ENCODE measurements around the gene TSPAN14. TPM values are rescaled to one million over a fixed set of nuclear protein-coding genes. Genes with fewer than 3 reads are reported as not detected.
A peak's percentile ranks its signal among the peaks of the same experiment; 100 is the strongest.
"Not testable (repeated sequence)": the region's sequence is repeated elsewhere in the genome, so short reads cannot be mapped to it uniquely, and the experiment has no call there.

The TSPAN14 gene
- total RNA-seq, 1 donor from 2014 or later = 111 TPM

DNA sequence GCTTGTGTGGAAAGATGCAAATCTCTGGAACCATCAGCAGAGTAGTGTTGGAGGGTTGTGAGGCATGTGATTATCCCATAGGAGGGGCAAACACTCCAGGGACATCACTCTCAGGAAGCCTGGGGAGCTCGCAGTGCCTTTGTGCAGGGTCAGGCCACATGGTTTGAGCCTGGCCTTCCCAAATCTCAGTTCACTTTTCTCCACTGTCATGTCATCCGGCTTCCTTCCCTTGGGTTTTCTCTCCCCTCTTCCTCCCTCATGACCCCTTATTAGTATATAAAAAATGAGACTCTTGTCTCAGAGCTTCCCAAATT, 20.4 kb downstream of the TSPAN14 start:
- no peak for DNase-seq (ENCODE audit: extremely low spot score, unreplicated experiment)
- Mint-ChIP-seq H3K4me3 (no peak overlapping the region), H3K27ac (peak overlapping the region; percentile 66), H3K9me3 (peaks cover 14% of the 10 kb centered on the region), H3K36me3 (peaks cover 30% of the 10 kb centered on the region), H3K4me1 (ENCODE audit: unreplicated experiment) (peaks cover 35% of the 10 kb centered on the region), H3K27me3 (no peaks in the 10 kb centered on the region)
- TF ChIP-seq, protein P1, sequence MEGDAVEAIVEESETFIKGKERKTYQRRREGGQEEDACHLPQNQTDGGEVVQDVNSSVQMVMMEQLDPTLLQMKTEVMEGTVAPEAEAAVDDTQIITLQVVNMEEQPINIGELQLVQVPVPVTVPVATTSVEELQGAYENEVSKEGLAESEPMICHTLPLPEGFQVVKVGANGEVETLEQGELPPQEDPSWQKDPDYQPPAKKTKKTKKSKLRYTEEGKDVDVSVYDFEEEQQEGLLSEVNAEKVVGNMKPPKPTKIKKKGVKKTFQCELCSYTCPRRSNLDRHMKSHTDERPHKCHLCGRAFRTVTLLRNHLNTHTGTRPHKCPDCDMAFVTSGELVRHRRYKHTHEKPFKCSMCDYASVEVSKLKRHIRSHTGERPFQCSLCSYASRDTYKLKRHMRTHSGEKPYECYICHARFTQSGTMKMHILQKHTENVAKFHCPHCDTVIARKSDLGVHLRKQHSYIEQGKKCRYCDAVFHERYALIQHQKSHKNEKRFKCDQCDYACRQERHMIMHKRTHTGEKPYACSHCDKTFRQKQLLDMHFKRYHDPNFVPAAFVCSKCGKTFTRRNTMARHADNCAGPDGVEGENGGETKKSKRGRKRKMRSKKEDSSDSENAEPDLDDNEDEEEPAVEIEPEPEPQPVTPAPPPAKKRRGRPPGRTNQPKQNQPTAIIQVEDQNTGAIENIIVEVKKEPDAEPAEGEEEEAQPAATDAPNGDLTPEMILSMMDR (conservative IDR thresholded peaks at IDR 0.05) = no peak

DNA sequence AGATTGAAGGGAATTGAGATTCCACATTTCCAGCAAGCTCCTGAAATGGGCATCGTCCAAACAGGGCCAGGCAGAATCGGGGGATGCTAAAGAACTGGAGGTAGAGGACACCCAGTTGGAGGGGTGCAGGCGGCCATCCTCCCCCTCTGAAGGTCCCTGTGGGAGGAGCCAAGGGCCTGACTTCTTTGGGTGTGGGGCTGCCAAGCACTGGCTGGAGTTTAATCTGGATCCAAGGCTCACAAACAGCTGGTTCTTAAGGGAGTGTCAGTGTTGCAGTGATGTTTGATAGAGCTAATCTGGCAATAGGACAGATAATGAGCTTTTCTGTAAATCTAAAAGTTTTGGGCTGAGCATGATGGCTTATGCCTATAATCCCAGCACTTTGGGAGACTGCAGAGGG, 20.8 kb downstream of the TSPAN14 start:
- Mint-ChIP-seq H3K4me1 (ENCODE audit: unreplicated experiment) (peaks cover 33% of the 10 kb centered on the region), H3K27ac (peak overlapping the region; percentile 66), H3K27me3 (no peaks in the 10 kb centered on the region), H3K4me3 (no peak overlapping the region), H3K36me3 (peaks cover 30% of the 10 kb centered on the region), H3K9me3 (peaks cover 14% of the 10 kb centered on the region)
- DNase-seq (ENCODE audit: extremely low spot score, unreplicated experiment) = no peak
- TF ChIP-seq, protein P1 (conservative IDR thresholded peaks at IDR 0.05) = no peak

DNA sequence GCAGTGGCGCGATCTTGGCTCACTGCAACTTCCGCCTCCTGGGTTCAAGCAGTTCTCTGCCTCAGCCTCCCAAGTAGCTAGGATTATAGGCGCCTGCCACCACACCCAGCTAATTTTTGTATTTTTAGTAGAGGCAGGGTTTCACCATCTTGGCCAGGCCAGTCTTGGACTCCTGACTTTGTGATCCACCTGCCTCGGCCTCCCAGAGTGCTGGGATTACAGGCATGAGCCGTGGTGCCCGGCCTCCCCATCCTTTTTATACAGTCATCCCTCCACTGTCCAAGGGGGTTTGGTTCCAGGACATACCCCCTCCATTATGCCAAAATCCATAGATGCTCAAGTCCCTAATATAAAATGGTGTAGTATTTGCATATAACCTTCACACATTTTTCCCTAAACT, 21.5 kb downstream of the TSPAN14 start:
- not testable (repeated sequence) for DNase-seq (ENCODE audit: extremely low spot score, unreplicated experiment); H3K4me3 Mint-ChIP-seq; H3K27ac Mint-ChIP-seq; H3K27me3 Mint-ChIP-seq
- Mint-ChIP-seq H3K4me1 (ENCODE audit: unreplicated experiment) (peaks cover 33% of the 10 kb centered on the region), H3K36me3 (peaks cover 35% of the 10 kb centered on the region), H3K9me3 (peaks cover 14% of the 10 kb centered on the region)

DNA sequence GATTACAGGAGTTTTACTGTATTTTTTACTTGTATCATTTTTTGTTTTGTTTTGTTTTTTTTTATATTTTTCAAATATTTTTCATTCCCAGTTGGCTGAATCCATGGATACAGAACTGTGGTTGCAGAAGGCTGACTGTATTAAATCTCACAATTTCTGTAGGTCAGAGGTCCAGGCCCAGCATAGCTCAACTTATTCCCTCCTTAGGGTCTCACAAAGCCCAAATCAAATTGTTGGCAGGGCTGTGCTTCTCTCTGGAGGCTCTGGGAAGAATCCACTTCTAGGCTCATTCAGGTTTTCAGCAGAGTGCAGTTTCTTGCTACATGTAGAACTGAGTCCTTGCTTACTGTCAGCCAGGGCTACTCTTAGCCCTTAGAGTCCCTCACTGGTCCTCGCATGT, 22.6 kb downstream of the TSPAN14 start:
- no peaks in the 10 kb centered on the region for H3K27me3 Mint-ChIP-seq
- H3K27ac Mint-ChIP-seq = no peak overlapping the region
- H3K4me3 Mint-ChIP-seq = no peak overlapping the region
- TF ChIP-seq, protein P1 (conservative IDR thresholded peaks at IDR 0.05) = no peak
- no peak for DNase-seq (ENCODE audit: extremely low spot score, unreplicated experiment)
- H3K4me1 Mint-ChIP-seq (ENCODE audit: unreplicated experiment) = peaks cover 30% of the 10 kb centered on the region
- H3K36me3 Mint-ChIP-seq = peaks cover 29% of the 10 kb centered on the region
- peaks cover 14% of the 10 kb centered on the region for H3K9me3 Mint-ChIP-seq

DNA sequence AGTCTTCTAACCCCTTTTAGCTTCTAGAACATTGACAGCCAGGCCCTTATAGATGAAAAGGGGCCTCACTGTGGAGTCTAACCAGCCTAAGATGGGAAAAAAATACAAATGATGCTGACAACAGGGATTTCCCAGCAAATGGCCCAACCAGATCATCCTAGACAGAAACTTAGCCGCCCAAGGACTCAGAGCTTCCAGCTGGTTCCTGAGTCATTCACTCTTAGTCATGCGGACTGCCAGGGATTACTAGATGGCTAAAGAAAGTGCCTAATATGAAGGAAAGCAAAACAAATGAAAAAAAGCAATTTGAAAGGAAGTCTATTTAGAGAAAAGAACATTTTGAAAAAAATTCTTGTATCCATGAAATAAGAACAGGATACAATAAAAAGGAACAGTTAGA, 23.7 kb downstream of the TSPAN14 start:
- no peaks in the 10 kb centered on the region for H3K27me3 Mint-ChIP-seq
- H3K9me3 Mint-ChIP-seq = peaks cover 14% of the 10 kb centered on the region
- TF ChIP-seq, protein P1 (conservative IDR thresholded peaks at IDR 0.05) = no peak
- H3K27ac Mint-ChIP-seq = peak overlapping the region; percentile 15
- H3K4me1 Mint-ChIP-seq (ENCODE audit: unreplicated experiment) = peaks cover 25% of the 10 kb centered on the region
- peaks cover 32% of the 10 kb centered on the region for H3K36me3 Mint-ChIP-seq
- H3K4me3 Mint-ChIP-seq = no peak overlapping the region
- DNase-seq (ENCODE audit: extremely low spot score, unreplicated experiment) = no peak

DNA sequence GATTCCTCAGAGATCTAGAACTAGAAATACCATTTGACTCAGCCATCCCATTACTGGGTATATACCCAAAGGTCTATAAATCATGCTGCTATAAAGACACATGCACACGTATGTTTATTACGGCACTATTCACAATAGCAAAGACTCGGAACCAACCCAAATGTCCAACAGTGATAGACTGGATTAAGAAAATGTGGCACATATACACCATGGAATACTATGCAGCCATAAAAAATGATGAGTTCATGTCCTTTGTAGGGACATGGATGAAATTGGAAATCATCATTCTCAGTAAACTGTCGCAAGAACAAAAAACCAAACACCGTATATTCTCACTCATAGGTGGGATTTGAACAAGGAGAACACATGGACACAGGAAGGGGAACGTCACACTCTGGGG, 26.3 kb downstream of the TSPAN14 start:
- not testable (repeated sequence) for H3K27me3 Mint-ChIP-seq; H3K4me3 Mint-ChIP-seq; DNase-seq (ENCODE audit: extremely low spot score, unreplicated experiment); H3K27ac Mint-ChIP-seq
- Mint-ChIP-seq H3K36me3 (peaks cover 26% of the 10 kb centered on the region), H3K4me1 (ENCODE audit: unreplicated experiment) (peaks cover 27% of the 10 kb centered on the region), H3K9me3 (peaks cover 14% of the 10 kb centered on the region)

DNA sequence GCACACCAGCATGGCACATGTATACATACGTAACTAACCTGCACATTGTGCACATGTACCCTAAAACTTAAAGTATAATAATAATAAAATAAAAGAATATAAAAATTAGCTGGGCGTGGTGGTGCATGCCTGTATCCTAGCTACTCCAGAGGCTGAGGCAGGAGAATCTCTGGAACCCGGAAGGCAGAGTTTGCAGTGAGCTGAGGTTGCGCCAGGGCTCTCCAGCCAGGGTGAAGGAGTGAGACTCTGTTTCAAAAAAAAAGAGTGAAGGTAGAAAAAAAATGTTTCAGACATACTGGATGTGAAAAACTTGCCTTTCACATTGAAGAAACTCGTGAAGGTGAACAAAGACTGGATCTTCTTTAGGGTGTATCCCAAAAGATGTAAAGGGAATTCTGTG, 26.7 kb downstream of the TSPAN14 start:
- peaks cover 32% of the 10 kb centered on the region for H3K4me1 Mint-ChIP-seq (ENCODE audit: unreplicated experiment)
- DNase-seq (ENCODE audit: extremely low spot score, unreplicated experiment) = no peak
- peaks cover 14% of the 10 kb centered on the region for H3K9me3 Mint-ChIP-seq
- no peaks in the 10 kb centered on the region for H3K27me3 Mint-ChIP-seq
- H3K36me3 Mint-ChIP-seq = peaks cover 26% of the 10 kb centered on the region
- H3K4me3 Mint-ChIP-seq = no peak overlapping the region
- no peak overlapping the region for H3K27ac Mint-ChIP-seq
- TF ChIP-seq, protein P1 (conservative IDR thresholded peaks at IDR 0.05) = no peak

Data from type B pancreatic cell (in vitro differentiated cells).